Stomach (tissue), 4 donors: ENCODE results near the gene LYPD6B.

Experiments used
- EP300 ChIP-seq: sonication (generic); formaldehyde crosslinking; IDR thresholded peaks from one replicate; pipeline ENCODE4 v1.6.1; 2017; ENCODE audit warnings: antibody characterized with exemption
- POLR2A ChIP-seq, 4 donors: fragments of 450-650 bp; IDR thresholded peaks; one replicate each; pipeline ENCODE4 v1.6.1; 2016; ENCODE audit warnings: antibody characterized with exemption in 4 of 4, control low read depth in 2 of 4, mild to moderate bottlenecking in 1 of 4, moderate library complexity in 1 of 4
- TF ChIP-seq, protein P1 (sequence below), 7 experiments: fragments of 450-650 bp in 4 of 7; fragments of 200-600 bp in 3 of 7; sonication (generic) in 3 of 7; IDR thresholded peaks; one replicate each; pipeline ENCODE4 v1.5.1; 2016 to 2019; ENCODE audit warnings: antibody characterized with exemption in 7 of 7, control low read depth in 2 of 7, mild to moderate bottlenecking in 1 of 7

DNA sequence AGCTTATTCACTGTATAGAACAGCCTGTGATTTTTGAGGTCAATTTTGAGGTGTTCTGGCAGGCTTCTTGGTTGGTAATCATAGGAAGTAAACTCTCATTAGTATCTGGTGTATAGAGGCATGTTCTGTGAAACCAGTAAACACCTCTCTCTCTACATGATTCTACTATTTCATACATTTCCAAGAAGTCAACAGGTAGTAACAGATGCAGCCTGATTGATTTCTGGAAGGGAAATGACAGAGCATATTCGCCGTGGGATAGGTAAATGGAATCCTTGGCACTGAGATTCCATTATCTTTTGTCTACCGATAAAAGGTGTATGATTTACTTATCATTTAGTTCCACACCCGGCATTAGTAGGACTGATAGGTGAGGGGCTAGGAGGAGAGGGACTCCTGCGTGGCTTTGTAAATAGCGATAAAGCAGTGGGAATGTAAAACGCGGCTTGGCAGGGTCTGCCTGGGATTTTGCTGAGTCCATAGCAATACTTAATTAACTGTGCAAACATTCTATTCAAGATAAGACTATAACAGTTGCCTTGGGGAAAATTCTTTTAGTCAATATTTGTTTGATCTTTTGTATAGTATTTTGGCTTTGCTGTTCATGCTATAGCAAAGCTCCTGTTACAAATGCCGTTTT is 32.3 kb downstream of the LYPD6B start:
- TF ChIP-seq POLR2A (IDR thresholded peaks at IDR 0.05) (no peak), EP300 (no peak)
- TF ChIP-seq, protein P1, sequence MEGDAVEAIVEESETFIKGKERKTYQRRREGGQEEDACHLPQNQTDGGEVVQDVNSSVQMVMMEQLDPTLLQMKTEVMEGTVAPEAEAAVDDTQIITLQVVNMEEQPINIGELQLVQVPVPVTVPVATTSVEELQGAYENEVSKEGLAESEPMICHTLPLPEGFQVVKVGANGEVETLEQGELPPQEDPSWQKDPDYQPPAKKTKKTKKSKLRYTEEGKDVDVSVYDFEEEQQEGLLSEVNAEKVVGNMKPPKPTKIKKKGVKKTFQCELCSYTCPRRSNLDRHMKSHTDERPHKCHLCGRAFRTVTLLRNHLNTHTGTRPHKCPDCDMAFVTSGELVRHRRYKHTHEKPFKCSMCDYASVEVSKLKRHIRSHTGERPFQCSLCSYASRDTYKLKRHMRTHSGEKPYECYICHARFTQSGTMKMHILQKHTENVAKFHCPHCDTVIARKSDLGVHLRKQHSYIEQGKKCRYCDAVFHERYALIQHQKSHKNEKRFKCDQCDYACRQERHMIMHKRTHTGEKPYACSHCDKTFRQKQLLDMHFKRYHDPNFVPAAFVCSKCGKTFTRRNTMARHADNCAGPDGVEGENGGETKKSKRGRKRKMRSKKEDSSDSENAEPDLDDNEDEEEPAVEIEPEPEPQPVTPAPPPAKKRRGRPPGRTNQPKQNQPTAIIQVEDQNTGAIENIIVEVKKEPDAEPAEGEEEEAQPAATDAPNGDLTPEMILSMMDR (IDR thresholded peaks at IDR 0.05) = no peak
